HepG2 (cell line): ENCODE measurements around the gene ST3GAL2. TPM values are rescaled to one million over a fixed set of nuclear protein-coding genes. Genes with fewer than 3 reads are reported as not detected.

Experiments
- CBX2 ChIP-seq, 2 experiments: fragments of 200-600 bp in 1 of 2; sonication (generic); formaldehyde crosslinking in 1 of 2; IDR thresholded peaks; 2 replicates each; pipeline versions ENCODE4 v1.7.0 to v1.8.1; 2018 to 2022; ENCODE audit warnings: low read depth in 2 of 2, low read length in 1 of 2, mild to moderate bottlenecking in 1 of 2, missing genetic modification reagents in 1 of 2
- HCFC1 ChIP-seq: fragments of 150-350 bp; IDR thresholded peaks from 2 replicates; pipeline ENCODE4 v1.6.1; 2014; ENCODE audit warnings: low read depth, low read length
- MTA3 ChIP-seq: sonication (generic); formaldehyde crosslinking; IDR thresholded peaks from 2 replicates; pipeline ENCODE4 v1.4.0; 2020; ENCODE audit warnings: missing genetic modification reagents
- NBN ChIP-seq: fragments of 450-650 bp; conservative IDR thresholded peaks from 2 replicates; pipeline ENCODE4 v1.6.1; 2017
- NFIB ChIP-seq: sonication (generic); formaldehyde crosslinking; IDR thresholded peaks from 2 replicates; pipeline ENCODE4 v1.9.0; 2021; ENCODE audit warnings: missing genetic modification reagents, mild to moderate bottlenecking, borderline replicate concordance
- NFRKB ChIP-seq: fragments of 450-650 bp; IDR thresholded peaks from 2 replicates; pipeline ENCODE4 v1.6.1; 2017
- NR0B2 ChIP-seq: sonication (generic); formaldehyde crosslinking; IDR thresholded peaks from 2 replicates; pipeline ENCODE4 v1.4.0; 2020; ENCODE audit warnings: mild to moderate bottlenecking, missing genetic modification reagents
- PRDM4 ChIP-seq: sonication (generic); formaldehyde crosslinking; IDR thresholded peaks from 2 replicates; pipeline ENCODE4 v1.9.0; 2021; ENCODE audit warnings: missing genetic modification reagents, borderline replicate concordance
- TMF1 ChIP-seq: sonication (generic); formaldehyde crosslinking; IDR thresholded peaks from 2 replicates; pipeline ENCODE4 v1.8.1; 2022; ENCODE audit warnings: low read depth, missing genetic modification reagents
- ZNF225 ChIP-seq: sonication (generic); formaldehyde crosslinking; IDR thresholded peaks from 2 replicates; pipeline ENCODE4 v1.4.0; 2020; ENCODE audit warnings: mild to moderate bottlenecking, missing genetic modification reagents
- ZNF24 ChIP-seq: fragments of 450-650 bp; IDR thresholded peaks from 2 replicates; pipeline ENCODE4 v1.6.1; 2017; ENCODE audit warnings: antibody characterized with exemption, mild to moderate bottlenecking
- ZNF274 ChIP-seq: sonication (generic); formaldehyde crosslinking; IDR thresholded peaks from 2 replicates; pipeline ENCODE4 v1.5.1; 2020; ENCODE audit warnings: mild to moderate bottlenecking, missing genetic modification reagents
- ZNF530 ChIP-seq: sonication (generic); formaldehyde crosslinking; IDR thresholded peaks from 2 replicates; pipeline ENCODE4 v1.5.0; 2020; ENCODE audit warnings: low read depth, mild to moderate bottlenecking, missing genetic modification reagents
- ZNF546 ChIP-seq: sonication (generic); formaldehyde crosslinking; conservative IDR thresholded peaks from 2 replicates; pipeline ENCODE4 v1.8.1; 2023; ENCODE audit warnings: mild to moderate bottlenecking, missing genetic modification reagents
- ZSCAN30 ChIP-seq: sonication (generic); formaldehyde crosslinking; IDR thresholded peaks from 2 replicates; pipeline ENCODE4 v1.5.0; 2020; ENCODE audit warnings: mild to moderate bottlenecking, missing genetic modification reagents
- polyA plus RNA-seq, 8 experiments: library from polyadenylated mRNA; depleted of rRNA in 3 of 8; stranded (reverse) in 7 of 8; unstranded in 1 of 8; fragments of >200 nt; fragmentation: Illumina TruSeq in 4 of 8; extraction: Trizol in 4 of 8; gene quantifications; 2 replicates each; pipeline versions ENCODE4 v1.2.1 to v1.2.3, GENCODE V29; 2011 to 2016; ENCODE audit warnings: low read depth in 4 of 8, missing spikeins in 1 of 8, mixed read lengths in 1 of 8; ENCODE audit not compliant: insufficient read depth in 1 of 8
- total RNA-seq, 5 experiments: library from RNA; depleted of rRNA; stranded (reverse); fragments of >200 nt; fragmentation: Illumina TruSeq; extraction: Trizol; gene quantifications; 2 replicates each; pipeline ENCODE4 v1.2.3, GENCODE V29; 2016; ENCODE audit warnings: low read depth in 1 of 5
- TF ChIP-seq, protein P1 (sequence below): sonication (generic); formaldehyde crosslinking; IDR thresholded peaks from 2 replicates; pipeline ENCODE4 v1.5.0; 2020; ENCODE audit warnings: mild to moderate bottlenecking, missing genetic modification reagents, borderline replicate concordance
- TF ChIP-seq, protein P2 (sequence below): IDR thresholded peaks from 2 replicates; pipeline ENCODE4 v1.6.1; 2016; ENCODE audit warnings: missing biosample characterization, missing genetic modification reagents, low read depth
- TF ChIP-seq, protein P3 (sequence below): sonication (generic); formaldehyde crosslinking; conservative IDR thresholded peaks from 2 replicates; pipeline ENCODE4 v1.8.0; 2022; ENCODE audit warnings: mild to moderate bottlenecking, moderate library complexity, missing genetic modification reagents
- TF ChIP-seq, protein P4 (sequence below): IDR thresholded peaks from 2 replicates; pipeline ENCODE4 v1.6.1; 2016; ENCODE audit warnings: mild to moderate bottlenecking

The ST3GAL2 gene
- total and polyA plus RNA-seq, 2 of the 13 experiments (the other 11 are each of a cell fraction or from before 2014, with no cell fraction given): 16.3 to 24.9 TPM

DNA sequence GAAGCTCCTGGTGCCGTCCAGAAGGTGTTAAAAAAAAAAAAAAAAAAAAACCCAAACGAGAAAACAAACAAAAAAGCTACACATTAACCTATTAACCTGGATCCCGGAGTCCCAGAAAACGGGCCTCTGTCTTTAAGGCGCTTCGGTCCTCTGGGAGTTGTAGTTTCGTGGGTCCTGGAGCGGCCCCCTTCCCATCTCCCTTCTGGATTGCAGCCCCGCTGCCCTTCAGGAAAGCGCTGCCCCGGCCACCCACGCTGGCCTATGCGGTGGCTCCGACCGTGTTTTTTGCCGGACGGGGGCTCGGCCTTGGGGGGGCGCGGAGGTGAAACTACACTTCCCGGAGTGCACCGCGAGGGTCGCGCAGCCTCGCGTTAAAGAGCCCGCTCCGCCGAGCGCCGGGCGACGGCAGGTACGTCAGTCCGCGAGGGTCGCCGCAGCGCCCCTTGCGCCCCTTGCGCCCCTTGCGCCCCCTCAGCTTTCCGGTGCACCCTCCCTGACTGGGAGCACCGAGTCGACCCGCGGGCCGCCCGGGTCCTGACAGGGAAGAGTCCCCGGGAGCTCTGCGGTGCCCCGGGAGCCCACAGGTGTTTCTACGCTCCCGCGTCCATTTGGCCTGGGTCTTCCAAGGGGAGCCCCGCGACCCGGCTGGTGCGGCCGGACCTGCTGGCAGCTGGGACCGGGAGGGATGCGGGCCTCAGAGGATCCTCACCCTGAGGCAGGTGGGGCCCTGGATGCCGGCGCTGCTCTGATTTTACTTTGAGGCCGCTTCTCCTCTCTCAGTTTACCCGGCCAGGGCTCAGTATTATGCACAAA lies 15.5 kb upstream of the ST3GAL2 start, which contains the start of gene FCSK (continued):
- TF ChIP-seq, protein P1, sequence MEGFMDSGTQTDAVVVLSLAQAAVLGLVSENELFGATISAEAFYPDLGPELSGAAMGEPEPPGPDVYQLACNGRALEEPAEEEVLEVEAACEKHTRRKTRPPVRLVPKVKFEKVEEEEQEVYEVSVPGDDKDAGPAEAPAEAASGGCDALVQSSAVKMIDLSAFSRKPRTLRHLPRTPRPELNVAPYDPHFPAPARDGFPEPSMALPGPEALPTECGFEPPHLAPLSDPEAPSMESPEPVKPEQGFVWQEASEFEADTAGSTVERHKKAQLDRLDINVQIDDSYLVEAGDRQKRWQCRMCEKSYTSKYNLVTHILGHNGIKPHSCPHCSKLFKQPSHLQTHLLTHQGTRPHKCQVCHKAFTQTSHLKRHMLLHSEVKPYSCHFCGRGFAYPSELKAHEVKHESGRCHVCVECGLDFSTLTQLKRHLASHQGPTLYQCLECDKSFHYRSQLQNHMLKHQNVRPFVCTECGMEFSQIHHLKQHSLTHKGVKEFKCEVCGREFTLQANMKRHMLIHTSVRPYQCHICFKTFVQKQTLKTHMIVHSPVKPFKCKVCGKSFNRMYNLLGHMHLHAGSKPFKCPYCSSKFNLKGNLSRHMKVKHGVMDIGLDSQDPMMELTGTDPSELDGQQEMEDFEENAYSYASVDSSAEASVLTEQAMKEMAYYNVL (CRISPR knock-in tag): peak; percentile 76; the same call in 1 of the 2 replicates
- TF ChIP-seq ZNF24 (no peak), HCFC1 (peak; percentile 90), PRDM4 (CRISPR knock-in tag) (no peak), NR0B2 (CRISPR knock-in tag) (peak; percentile 95), ZNF274 (peak; percentile 80; the same call in 1 of the 2 replicates), NBN (no peak), ZNF546 (CRISPR knock-in tag) (peak; percentile 88; the same call in 1 of the 2 replicates), TMF1 (0 out of 2 replicates have a peak, but pooled peaks have one; percentile 37), ZSCAN30 (CRISPR knock-in tag) (no peak), MTA3 (CRISPR knock-in tag) (0 out of 2 replicates have a peak, but pooled peaks have one; percentile 73), NFIB (CRISPR knock-in tag) (no peak), ZNF530 (CRISPR knock-in tag) (no peak), ZNF225 (CRISPR knock-in tag) (peak; percentile 93), CBX2 (IDR thresholded peaks at IDR 0.05; ENCODE audit: low read depth, low read length) (no peak), CBX2 (CRISPR knock-in tag; IDR thresholded peaks at IDR 0.05; ENCODE audit: low read depth) (no peak), NFRKB (no peak)
- TF ChIP-seq, protein P2, sequence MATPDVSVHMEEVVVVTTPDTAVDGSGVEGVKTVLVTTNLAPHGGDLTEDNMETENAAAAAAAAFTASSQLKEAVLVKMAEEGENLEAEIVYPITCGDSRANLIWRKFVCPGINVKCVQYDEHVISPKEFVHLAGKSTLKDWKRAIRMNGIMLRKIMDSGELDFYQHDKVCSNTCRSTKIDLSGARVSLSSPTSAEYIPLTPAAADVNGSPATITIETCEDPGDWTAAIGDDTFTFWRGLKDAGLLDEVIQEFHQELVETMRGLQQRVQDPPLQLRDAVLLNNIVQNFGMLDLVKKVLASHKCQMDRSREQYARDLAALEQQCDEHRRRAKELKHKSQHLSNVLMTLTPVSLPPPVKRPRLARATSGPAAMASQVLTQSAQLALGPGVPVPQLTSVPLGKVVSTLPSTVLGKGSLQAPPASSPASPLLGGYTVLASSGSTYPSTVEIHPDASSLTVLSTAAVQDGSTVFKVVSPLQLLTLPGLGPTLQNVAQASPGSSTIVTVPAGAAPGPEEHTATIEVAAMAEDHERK: peak; percentile 92
- TF ChIP-seq, protein P3, sequence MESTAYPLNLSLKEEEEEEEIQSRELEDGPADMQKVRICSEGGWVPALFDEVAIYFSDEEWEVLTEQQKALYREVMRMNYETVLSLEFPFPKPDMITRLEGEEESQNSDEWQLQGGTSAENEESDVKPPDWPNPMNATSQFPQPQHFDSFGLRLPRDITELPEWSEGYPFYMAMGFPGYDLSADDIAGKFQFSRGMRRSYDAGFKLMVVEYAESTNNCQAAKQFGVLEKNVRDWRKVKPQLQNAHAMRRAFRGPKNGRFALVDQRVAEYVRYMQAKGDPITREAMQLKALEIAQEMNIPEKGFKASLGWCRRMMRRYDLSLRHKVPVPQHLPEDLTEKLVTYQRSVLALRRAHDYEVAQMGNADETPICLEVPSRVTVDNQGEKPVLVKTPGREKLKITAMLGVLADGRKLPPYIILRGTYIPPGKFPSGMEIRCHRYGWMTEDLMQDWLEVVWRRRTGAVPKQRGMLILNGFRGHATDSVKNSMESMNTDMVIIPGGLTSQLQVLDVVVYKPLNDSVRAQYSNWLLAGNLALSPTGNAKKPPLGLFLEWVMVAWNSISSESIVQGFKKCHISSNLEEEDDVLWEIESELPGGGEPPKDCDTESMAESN (CRISPR knock-in tag): peak; percentile 95
- TF ChIP-seq, protein P4, sequence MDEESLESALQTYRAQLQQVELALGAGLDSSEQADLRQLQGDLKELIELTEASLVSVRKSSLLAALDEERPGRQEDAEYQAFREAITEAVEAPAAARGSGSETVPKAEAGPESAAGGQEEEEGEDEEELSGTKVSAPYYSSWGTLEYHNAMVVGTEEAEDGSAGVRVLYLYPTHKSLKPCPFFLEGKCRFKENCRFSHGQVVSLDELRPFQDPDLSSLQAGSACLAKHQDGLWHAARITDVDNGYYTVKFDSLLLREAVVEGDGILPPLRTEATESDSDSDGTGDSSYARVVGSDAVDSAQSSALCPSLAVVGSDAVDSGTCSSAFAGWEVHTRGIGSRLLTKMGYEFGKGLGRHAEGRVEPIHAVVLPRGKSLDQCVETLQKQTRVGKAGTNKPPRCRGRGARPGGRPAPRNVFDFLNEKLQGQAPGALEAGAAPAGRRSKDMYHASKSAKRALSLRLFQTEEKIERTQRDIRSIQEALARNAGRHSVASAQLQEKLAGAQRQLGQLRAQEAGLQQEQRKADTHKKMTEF (CRISPR knock-in tag): peak; percentile 80; the same call in 1 of the 2 replicates
